Activated B cell treated with CpG ODN at 0.5 μM for 24 hours (primary cell): ENCODE results near the gene KRT80. TPM values are rescaled to one million over a fixed set of nuclear protein-coding genes. Genes with fewer than 3 reads are reported as not detected.
A peak's percentile ranks its signal among the peaks of the same experiment; 100 is the strongest.

ENCODE experiments used
- ATAC-seq: fragments of 200-7000 bp; cut with Tn5 transposase; one replicate; pipeline ENCODE4 v1.10.0; 2021; ENCODE audit warnings: low read depth, mild to moderate bottlenecking, moderate library complexity
- CTCF ChIA-PET: fragments of 350-600 bp; sonication (Branson Sonifier 250); formaldehyde crosslinking; loops from one replicate; lab custom pipeline; 2021; ENCODE audit warnings: antibody characterized with exemption; lab: Charles Lee
- POLR2A ChIA-PET: fragments of 350-600 bp; sonication (Branson Sonifier 250); formaldehyde crosslinking; loops from one replicate; lab custom pipeline; 2021; ENCODE audit warnings: antibody characterized with exemption; lab: Charles Lee
- DNase-seq: peaks from one replicate; pipeline ENCODE4 v3.0.0; 2022
- H3K27ac Mint-ChIP-seq: one replicate; pipeline ENCODE4 v1.8.0; 2020; ENCODE audit warnings: mixed read lengths
- H3K27me3 Mint-ChIP-seq: one replicate; pipeline ENCODE4 v1.8.0; 2021; ENCODE audit warnings: mixed read lengths
- H3K36me3 Mint-ChIP-seq: one replicate; pipeline ENCODE4 v1.8.0; 2021; ENCODE audit warnings: low read depth, mixed read lengths
- H3K4me1 Mint-ChIP-seq: one replicate; pipeline ENCODE4 v1.8.0; 2021; ENCODE audit warnings: mixed read lengths
- H3K4me3 Mint-ChIP-seq: one replicate; pipeline ENCODE4 v1.8.0; 2020; ENCODE audit warnings: mild to moderate bottlenecking, mixed read lengths
- H3K9me3 Mint-ChIP-seq: one replicate; pipeline ENCODE4 v1.8.0; 2020; ENCODE audit warnings: mixed read lengths
- intact Hi-C: fragments of 100-400 bp; cut with micrococcal nuclease; formaldehyde crosslinking; loops from one replicate; pipeline ENCODE4 v1.15.1; 2024
- total RNA-seq: library from RNA; stranded (reverse); gene quantifications from 2 replicates; pipeline ENCODE4 v1.2.3, GENCODE V29; 2022
- TF ChIP-seq, protein P1 (sequence below): fragments of 200-600 bp; IDR thresholded peaks from one replicate; pipeline ENCODE4 v1.8.0; 2022; ENCODE audit warnings: antibody characterized with exemption, mild to moderate bottlenecking

Gene KRT80
- total RNA-seq, 1 donor from 2014 or later: not detected

DNA sequence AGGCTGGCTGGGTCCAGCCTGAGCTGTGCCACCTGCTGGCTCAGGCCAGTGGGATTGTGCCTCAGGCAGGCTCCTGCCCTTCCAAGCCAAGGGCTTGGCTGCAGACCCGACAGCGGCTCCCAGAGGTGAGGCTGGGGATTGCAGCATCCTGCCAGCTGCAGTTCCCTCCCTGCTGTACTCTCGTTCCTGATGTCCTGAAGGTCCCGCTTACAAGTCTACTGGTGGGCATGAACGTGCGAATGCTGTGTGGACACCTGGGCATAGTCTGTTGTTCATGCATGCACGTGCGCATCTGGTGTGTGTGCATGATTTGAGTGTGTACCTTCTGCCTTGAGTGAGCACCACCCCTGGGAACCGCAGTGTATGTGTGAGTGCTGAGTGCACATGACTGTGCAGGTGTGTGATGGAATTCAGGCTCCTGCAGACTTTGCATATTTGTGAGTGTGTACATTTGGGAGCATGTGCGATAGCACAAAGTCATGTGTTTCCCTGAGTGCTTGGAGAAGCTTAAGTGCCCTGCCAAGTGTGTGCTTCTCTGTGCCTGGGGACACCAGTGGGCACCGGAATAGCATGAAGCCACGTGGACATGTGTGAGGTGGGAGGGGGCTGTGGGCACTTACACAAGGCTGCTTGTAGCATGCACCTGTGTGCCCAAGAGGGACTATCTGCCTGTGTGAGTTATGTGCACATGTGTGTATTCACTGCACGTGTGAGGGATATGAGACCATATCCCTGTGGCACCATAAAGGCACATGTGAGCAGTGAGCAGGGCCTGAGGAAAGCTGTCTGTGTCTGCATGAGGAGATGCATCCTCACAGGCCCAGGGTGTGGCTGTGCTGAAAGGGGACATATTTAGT lies 22.0 kb upstream of the KRT80 start:
- CTCF ChIA-PET: no interaction called here
- Mint-ChIP-seq H3K27ac (no peak overlapping the region), H3K36me3 (no peaks in the 10 kb centered on the region), H3K9me3 (no peaks in the 10 kb centered on the region), H3K4me1 (no peaks in the 10 kb centered on the region), H3K27me3 (peaks cover 17% of the 10 kb centered on the region), H3K4me3 (no peak overlapping the region)
- POLR2A ChIA-PET: no interaction called here
- peak; percentile 25 for ATAC-seq
- TF ChIP-seq, protein P1, sequence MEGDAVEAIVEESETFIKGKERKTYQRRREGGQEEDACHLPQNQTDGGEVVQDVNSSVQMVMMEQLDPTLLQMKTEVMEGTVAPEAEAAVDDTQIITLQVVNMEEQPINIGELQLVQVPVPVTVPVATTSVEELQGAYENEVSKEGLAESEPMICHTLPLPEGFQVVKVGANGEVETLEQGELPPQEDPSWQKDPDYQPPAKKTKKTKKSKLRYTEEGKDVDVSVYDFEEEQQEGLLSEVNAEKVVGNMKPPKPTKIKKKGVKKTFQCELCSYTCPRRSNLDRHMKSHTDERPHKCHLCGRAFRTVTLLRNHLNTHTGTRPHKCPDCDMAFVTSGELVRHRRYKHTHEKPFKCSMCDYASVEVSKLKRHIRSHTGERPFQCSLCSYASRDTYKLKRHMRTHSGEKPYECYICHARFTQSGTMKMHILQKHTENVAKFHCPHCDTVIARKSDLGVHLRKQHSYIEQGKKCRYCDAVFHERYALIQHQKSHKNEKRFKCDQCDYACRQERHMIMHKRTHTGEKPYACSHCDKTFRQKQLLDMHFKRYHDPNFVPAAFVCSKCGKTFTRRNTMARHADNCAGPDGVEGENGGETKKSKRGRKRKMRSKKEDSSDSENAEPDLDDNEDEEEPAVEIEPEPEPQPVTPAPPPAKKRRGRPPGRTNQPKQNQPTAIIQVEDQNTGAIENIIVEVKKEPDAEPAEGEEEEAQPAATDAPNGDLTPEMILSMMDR: no peak
- no peak for DNase-seq
- intact Hi-C loops: no loop called here

DNA sequence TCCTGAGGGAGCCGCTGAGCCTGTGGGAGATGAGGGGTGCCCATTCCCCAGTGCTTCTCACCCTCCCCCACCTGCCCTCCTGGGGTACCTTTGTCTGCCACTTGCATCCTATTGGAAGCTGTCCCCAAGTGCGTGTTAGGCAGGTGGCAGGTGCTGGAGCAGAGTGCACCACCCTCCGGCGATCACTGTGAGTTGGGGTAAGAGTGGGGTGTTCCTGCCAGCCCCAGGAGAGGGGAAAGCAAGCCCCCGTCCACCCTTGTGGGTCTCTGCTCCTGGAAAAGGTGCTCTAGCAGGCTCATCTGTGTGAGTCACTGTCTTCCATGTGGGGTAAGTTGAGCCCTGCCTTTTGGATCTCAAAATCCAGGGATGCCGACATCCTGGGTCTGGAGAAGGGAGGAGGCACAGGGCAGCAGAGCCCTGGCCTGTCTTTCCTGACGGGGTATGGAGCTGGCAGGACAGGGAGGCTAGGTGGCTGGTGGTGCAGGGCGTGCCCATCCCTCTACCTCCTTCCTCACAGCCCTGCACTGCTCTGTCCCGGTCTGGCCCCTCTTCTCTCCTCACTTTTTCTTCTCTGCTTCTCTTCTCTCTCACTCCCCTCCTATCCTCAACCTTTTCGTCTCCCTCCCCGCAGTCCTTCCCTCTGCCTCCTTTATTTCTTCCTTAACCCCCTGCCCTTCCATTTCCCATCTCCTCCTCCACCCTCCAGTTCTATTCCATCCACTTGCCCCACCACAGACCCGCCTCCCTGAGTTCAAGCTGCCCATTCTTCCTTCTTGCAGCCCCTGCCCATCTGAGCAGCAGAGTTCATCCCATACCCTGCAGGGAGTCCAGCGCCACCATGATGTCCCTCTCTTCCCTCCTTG lies 21.1 kb upstream of the KRT80 start:
- Mint-ChIP-seq H3K4me3 (no peak overlapping the region), H3K9me3 (no peaks in the 10 kb centered on the region), H3K36me3 (no peaks in the 10 kb centered on the region), H3K27me3 (peaks cover 17% of the 10 kb centered on the region), H3K27ac (no peak overlapping the region), H3K4me1 (no peaks in the 10 kb centered on the region)
- CTCF ChIA-PET: no interaction called here
- POLR2A ChIA-PET: no interaction called here
- intact Hi-C loops: no loop called here
- TF ChIP-seq, protein P1: no peak
- DNase-seq (no peak), ATAC-seq (no peak)

DNA sequence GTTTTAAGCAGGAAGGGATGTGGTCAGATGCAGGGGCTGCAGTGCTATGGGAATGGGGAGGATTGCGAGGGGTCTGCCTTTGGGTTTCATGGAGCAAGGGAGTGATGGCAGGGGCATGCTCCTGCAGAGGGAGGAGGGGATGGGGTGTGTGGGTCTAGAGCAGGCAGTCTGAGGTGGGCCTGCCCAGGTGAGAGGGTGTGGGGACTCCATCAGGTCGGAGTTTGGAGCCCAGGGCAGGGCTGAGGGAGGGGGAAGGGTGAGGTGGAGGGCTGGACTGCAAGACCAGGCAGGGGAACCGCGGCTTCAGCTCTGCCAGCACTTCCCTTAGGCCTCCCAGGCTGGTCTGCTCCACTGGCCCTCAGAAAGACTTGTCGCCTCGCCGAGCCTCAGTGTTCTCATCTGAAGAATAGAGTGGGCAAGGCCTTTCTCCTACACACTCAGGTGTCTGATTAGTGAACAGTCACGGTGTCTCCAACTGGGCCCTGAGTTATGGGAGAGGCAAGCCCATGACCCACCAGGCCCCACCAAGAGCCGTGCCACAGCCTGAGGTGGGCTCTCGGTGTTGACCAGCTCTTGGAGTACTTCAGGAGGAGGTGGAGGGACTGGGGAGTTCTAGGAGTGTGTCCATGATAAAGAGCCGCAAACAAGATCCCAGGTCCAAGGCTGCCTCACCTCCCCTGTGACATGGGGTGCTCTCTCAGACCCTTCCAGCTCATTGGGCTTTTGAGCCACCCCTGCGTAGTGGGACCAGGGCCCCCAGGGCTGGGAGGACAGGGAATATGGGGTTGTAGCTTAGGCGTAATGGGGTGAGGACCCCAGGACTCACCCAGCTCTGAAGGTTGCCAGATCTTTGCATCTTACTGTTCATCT lies 20.1 kb upstream of the KRT80 start:
- POLR2A ChIA-PET: no interaction called here
- ATAC-seq: no peak
- TF ChIP-seq, protein P1: no peak
- no peaks in the 10 kb centered on the region for H3K4me1 Mint-ChIP-seq
- intact Hi-C loops: no loop called here
- H3K27me3 Mint-ChIP-seq: peaks cover 22% of the 10 kb centered on the region
- no peaks in the 10 kb centered on the region for H3K9me3 Mint-ChIP-seq
- CTCF ChIA-PET: no interaction called here
- no peaks in the 10 kb centered on the region for H3K36me3 Mint-ChIP-seq
- no peak for DNase-seq
- no peak overlapping the region for H3K4me3 Mint-ChIP-seq
- H3K27ac Mint-ChIP-seq: no peak overlapping the region

DNA sequence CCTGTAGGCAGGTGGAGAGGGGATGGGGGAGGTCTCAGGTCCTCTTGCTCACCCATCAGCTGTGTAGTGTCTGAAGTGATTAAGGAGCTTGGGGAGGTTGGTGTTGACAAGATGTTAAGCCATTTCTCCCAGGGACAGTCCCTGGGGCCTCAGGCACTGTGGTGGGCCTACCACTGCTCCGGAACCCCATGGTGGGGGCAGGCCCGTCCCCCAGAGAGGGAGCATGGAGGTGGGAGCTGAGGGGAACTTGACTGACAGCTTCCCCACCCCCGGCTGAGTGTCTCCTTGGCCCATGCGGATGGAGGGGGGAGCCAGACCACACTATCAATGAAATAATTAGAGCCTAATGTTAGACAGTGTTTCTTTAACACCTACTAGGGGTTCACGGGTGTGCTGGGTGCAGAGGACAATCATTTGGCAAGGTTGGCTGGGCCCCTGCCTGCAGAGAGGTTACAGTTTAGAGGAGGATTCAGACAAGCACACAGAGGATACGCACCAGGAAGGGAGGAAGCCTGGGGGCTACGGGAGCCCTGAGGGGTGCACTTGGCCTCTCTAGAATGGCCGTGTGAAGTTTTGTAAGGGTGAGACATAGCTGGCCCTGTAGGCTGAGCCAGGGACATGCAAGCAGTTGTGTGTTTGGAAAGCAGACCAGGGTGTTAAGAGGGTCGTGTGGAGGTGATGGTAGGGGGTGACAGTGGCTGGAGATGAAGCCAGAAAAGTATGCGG lies 19.3 kb upstream of the KRT80 start:
- H3K27me3 Mint-ChIP-seq: peaks cover 19% of the 10 kb centered on the region
- ATAC-seq: no peak
- intact Hi-C loops: no loop called here
- no peaks in the 10 kb centered on the region for H3K4me1 Mint-ChIP-seq
- POLR2A ChIA-PET: no interaction called here
- no peak overlapping the region for H3K27ac Mint-ChIP-seq
- TF ChIP-seq, protein P1: no peak
- H3K4me3 Mint-ChIP-seq: no peak overlapping the region
- H3K36me3 Mint-ChIP-seq: no peaks in the 10 kb centered on the region
- no peak for DNase-seq
- CTCF ChIA-PET: no interaction called here
- H3K9me3 Mint-ChIP-seq: no peaks in the 10 kb centered on the region
